Neural cell (in vitro differentiated cells): ENCODE measurements around the gene SCAP. TPM values are rescaled to one million over a fixed set of nuclear protein-coding genes. Genes with fewer than 3 reads are reported as not detected.

Source experiments
- H2AFZ ChIP-seq: fragments of 200-600, 300-800 bp; sonication (generic), shearing (Covaris generic); 2 replicates; pipeline ENCODE4 v1.6.0; 2014; ENCODE audit warnings: low read depth, mild to moderate bottlenecking, antibody characterized with exemption, low read length, moderate library complexity
- H3F3A ChIP-seq: fragments of 200-600 bp; shearing (Covaris generic); 2 replicates; pipeline ENCODE4 v1.6.1; 2016; ENCODE audit warnings: mild to moderate bottlenecking, moderate library complexity, mixed read lengths, antibody characterized with exemption, low read length; ENCODE audit not compliant: insufficient read depth, poor library complexity, severe bottlenecking
- H3K27ac ChIP-seq: fragments of 200-600, 300-800 bp; sonication (generic), shearing (Covaris generic); 2 replicates; pipeline ENCODE4 v1.5.1; 2014; ENCODE audit warnings: mild to moderate bottlenecking, low read length, moderate library complexity
- H3K27me3 ChIP-seq: fragments of 300-800, 200-600 bp; sonication (generic), shearing (Covaris generic); 2 replicates; pipeline ENCODE4 v1.6.0; 2014; ENCODE audit warnings: mild to moderate bottlenecking, low read depth, low read length, moderate library complexity; ENCODE audit not compliant: insufficient read depth
- H3K36me3 ChIP-seq: fragments of 300-800, 200-600 bp; sonication (generic), shearing (Covaris generic); 2 replicates; pipeline ENCODE4 v1.5.1; 2014; ENCODE audit warnings: mild to moderate bottlenecking, antibody characterized with exemption, low read length, moderate library complexity; ENCODE audit not compliant: insufficient read depth
- H3K4me2 ChIP-seq: fragments of 300-800, 200-600 bp; sonication (generic), shearing (Covaris generic); 2 replicates; pipeline ENCODE4 v1.6.0; 2014; ENCODE audit warnings: mild to moderate bottlenecking, low read length
- H3K4me3 ChIP-seq: fragments of 300-800, 200-600 bp; sonication (generic), shearing (Covaris generic); 2 replicates; pipeline ENCODE4 v1.5.1; 2014; ENCODE audit warnings: mild to moderate bottlenecking, low read length, moderate library complexity
- H3K79me2 ChIP-seq: fragments of 200-600 bp; shearing (Covaris generic); replicated peaks from 2 replicates; pipeline ENCODE4 v1.6.0; 2014; ENCODE audit warnings: mild to moderate bottlenecking, low read length, moderate library complexity; ENCODE audit not compliant: insufficient read depth
- H3K9ac ChIP-seq: fragments of 300-800, 200-600 bp; sonication (generic), shearing (Covaris generic); 2 replicates; pipeline ENCODE4 v1.6.1; 2016; ENCODE audit warnings: mild to moderate bottlenecking, low read length, mixed read lengths
- H3K9me2 ChIP-seq: fragments of 200-600 bp; shearing (Covaris generic); 2 replicates; pipeline ENCODE4 v1.6.1; 2016; ENCODE audit warnings: mild to moderate bottlenecking, low read length, mixed read lengths; ENCODE audit not compliant: insufficient read depth
- H3K9me3 ChIP-seq: fragments of 200-600, 300-800 bp; sonication (generic), shearing (Covaris generic); 2 replicates; pipeline ENCODE4 v1.6.1; 2016; ENCODE audit warnings: mild to moderate bottlenecking, mixed run types, low read length, moderate library complexity, mixed read lengths
- H4K20me1 ChIP-seq: fragments of 200-600 bp; shearing (Covaris generic); 2 replicates; pipeline ENCODE4 v1.6.1; 2016; ENCODE audit warnings: mild to moderate bottlenecking, mixed run types; ENCODE audit not compliant: insufficient read depth
- EP300 ChIP-seq: fragments of 450-650 bp; conservative IDR thresholded peaks from 2 replicates; pipeline ENCODE4 v1.6.1; 2014; ENCODE audit warnings: antibody characterized with exemption, mild to moderate bottlenecking, moderate library complexity; ENCODE audit not compliant: poor library complexity, severe bottlenecking
- EZH2 ChIP-seq: fragments of 200-600, 300-800 bp; shearing (Covaris generic), sonication (generic); IDR thresholded peaks from 2 replicates; pipeline ENCODE4 v1.6.1; 2014; ENCODE audit warnings: antibody characterized with exemption, low read length, borderline replicate concordance, mild to moderate bottlenecking; ENCODE audit not compliant: insufficient read depth, poor library complexity, severe bottlenecking
- MXI1 ChIP-seq: fragments of 450-650 bp; conservative IDR thresholded peaks from 2 replicates; pipeline ENCODE4 v1.6.1; 2014; ENCODE audit warnings: antibody characterized with exemption, mild to moderate bottlenecking; ENCODE audit not compliant: poor library complexity, severe bottlenecking
- POLR2AphosphoS5 ChIP-seq: IDR thresholded peaks from 2 replicates; pipeline ENCODE4 v1.6.1; 2012
- RAD21 ChIP-seq: fragments of 450-650 bp; conservative IDR thresholded peaks from 2 replicates; pipeline ENCODE4 v1.6.1; 2014; ENCODE audit warnings: antibody characterized with exemption, mild to moderate bottlenecking, moderate library complexity
- SMC3 ChIP-seq: fragments of 450-650 bp; conservative IDR thresholded peaks from 2 replicates; pipeline ENCODE4 v1.6.1; 2014; ENCODE audit warnings: antibody characterized with exemption, mild to moderate bottlenecking, moderate library complexity; ENCODE audit not compliant: poor library complexity
- TAF1 ChIP-seq: IDR thresholded peaks from 2 replicates; pipeline ENCODE4 v1.6.1; 2012; ENCODE audit warnings: low read depth
- polyA plus RNA-seq: library from polyadenylated mRNA; depleted of rRNA; stranded (reverse); fragments of >200 nt; gene quantifications from 2 replicates; pipeline ENCODE4 v1.2.3, GENCODE V29; 2014
- TF ChIP-seq, protein P1 (sequence below): fragments of 450-650 bp; IDR thresholded peaks from 2 replicates; pipeline ENCODE4 v1.5.1; 2014; ENCODE audit warnings: antibody characterized with exemption, mild to moderate bottlenecking, moderate library complexity; ENCODE audit not compliant: poor library complexity, severe bottlenecking
- TF ChIP-seq, protein P2 (sequence below): IDR thresholded peaks from 2 replicates; pipeline ENCODE4 v1.6.1; 2012; ENCODE audit warnings: borderline replicate concordance

The SCAP gene
- polyA plus RNA-seq, 1 donor from 2014 or later, result 58.0 TPM

DNA sequence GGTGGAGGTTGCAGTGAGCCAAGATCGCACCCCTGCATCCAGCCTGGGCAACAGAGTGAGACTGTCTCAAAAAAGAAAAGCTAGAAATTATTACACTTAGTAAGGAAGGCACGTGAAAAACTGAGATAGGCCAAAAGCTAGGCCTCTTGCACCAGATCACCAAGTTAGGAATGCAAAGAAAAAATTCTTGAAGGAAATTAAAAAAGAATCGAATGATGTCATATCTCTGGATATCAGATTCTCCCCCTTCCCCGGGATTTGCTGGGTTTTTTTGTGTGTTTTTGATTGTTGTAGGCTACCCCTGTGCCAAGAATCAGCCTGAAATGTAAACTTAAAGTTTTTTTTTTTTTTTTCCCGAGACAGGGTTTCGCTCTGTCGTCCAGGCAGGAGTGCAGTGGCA, 77.5 kb downstream of the SCAP start:
- Histone ChIP-seq H4K20me1 (no peaks in the 10 kb centered on the region), H3K79me2 (peaks cover 2% of the 10 kb centered on the region), H3K27ac (no peak overlapping the region)

DNA sequence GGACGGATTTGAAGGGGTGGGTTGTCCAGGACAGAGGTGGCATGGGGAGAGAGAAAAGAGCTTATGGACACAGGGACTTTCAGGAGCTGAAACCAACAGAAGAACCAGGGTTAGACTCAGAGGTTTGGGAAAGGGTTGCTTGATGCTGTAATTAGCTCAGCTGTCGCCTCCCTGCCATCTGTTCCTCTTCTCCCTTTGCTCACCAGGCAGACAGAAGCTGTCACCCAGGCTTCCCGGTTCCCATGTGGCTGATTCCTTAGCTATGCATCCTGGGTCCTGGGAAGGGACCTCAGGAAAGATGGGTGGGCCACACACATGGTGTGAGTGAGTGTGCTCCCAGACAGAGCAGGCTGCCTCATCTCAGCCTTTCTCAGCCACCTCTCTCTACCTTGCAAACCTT, 80.9 kb downstream of the SCAP start:
- Histone ChIP-seq H3K4me3 (no peak overlapping the region), H3K36me3 (no peaks in the 10 kb centered on the region), H2AFZ (no peak overlapping the region), H3K27me3 (no peaks in the 10 kb centered on the region), H3K9ac (no peak overlapping the region), H3K79me2 (peaks cover 22% of the 10 kb centered on the region), H4K20me1 (no peaks in the 10 kb centered on the region), H3F3A (no peaks in the 10 kb centered on the region), H3K9me2 (no peaks in the 10 kb centered on the region), H3K4me2 (no peak overlapping the region), H3K9me3 (no peaks in the 10 kb centered on the region), H3K27ac (no peak overlapping the region)
- no peak for TF ChIP-seq POLR2AphosphoS5

More for the DNA sequence above, 77.5 kb downstream of the SCAP start:
- H3K9me3 ChIP-seq, result no peaks in the 10 kb centered on the region
- no peak overlapping the region for H3K4me3 ChIP-seq
- no peak overlapping the region for H3K9ac ChIP-seq
- H3K4me2 ChIP-seq, result no peak overlapping the region
- H3F3A ChIP-seq, result no peaks in the 10 kb centered on the region
- H3K9me2 ChIP-seq, result no peaks in the 10 kb centered on the region
- no peaks in the 10 kb centered on the region for H3K27me3 ChIP-seq
- H3K36me3 ChIP-seq, result no peaks in the 10 kb centered on the region
- no peak for TF ChIP-seq EP300
- no peak for TF ChIP-seq RAD21
- TF ChIP-seq TAF1, result no peak
- no peak for TF ChIP-seq SMC3
- TF ChIP-seq MXI1, result no peak
- TF ChIP-seq, protein P1, sequence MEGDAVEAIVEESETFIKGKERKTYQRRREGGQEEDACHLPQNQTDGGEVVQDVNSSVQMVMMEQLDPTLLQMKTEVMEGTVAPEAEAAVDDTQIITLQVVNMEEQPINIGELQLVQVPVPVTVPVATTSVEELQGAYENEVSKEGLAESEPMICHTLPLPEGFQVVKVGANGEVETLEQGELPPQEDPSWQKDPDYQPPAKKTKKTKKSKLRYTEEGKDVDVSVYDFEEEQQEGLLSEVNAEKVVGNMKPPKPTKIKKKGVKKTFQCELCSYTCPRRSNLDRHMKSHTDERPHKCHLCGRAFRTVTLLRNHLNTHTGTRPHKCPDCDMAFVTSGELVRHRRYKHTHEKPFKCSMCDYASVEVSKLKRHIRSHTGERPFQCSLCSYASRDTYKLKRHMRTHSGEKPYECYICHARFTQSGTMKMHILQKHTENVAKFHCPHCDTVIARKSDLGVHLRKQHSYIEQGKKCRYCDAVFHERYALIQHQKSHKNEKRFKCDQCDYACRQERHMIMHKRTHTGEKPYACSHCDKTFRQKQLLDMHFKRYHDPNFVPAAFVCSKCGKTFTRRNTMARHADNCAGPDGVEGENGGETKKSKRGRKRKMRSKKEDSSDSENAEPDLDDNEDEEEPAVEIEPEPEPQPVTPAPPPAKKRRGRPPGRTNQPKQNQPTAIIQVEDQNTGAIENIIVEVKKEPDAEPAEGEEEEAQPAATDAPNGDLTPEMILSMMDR, result no peak
- no peak for TF ChIP-seq EZH2
- TF ChIP-seq POLR2AphosphoS5, result no peak
- H2AFZ ChIP-seq, result no peak overlapping the region

DNA sequence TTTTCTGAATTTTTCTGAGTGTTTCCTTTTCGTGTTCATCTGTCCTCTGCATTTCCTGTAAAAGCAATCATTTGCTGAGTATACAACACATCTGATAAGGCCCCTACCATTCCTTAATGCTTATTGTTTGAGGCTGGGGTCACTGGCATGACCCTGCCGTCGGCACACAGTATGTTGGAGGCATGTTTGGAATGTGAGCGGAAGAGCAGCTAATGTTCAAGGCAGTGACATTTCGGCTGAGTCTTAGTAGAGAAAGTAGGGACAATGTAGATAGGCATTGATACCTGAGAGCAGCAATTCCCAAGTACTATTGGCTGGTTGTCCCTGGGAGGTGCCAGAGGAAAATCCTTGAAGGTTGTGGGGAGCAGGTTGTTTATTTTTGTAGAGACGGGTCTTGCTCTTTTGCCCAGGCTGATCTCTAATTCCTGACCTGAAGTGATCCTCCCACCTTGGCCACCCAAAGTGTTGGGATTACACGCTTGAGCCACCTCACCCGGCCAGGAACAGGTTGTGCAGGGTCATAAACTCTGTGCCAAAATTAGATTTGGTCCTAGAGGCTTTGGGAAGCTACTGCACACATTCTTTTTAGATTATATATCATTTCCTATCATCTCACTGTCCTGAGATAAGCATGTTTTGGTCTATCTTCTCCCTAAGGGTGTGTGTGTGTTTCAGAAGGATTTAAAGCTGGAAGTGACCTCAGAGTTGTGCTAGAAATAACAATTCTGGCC, 81.4 kb downstream of the SCAP start:
- Histone ChIP-seq H3K27me3 (no peaks in the 10 kb centered on the region), H3F3A (no peaks in the 10 kb centered on the region), H3K9ac (no peak overlapping the region), H4K20me1 (no peaks in the 10 kb centered on the region), H3K9me3 (no peaks in the 10 kb centered on the region), H2AFZ (no peak overlapping the region), H3K79me2 (peaks cover 22% of the 10 kb centered on the region), H3K27ac (no peak overlapping the region), H3K9me2 (no peaks in the 10 kb centered on the region), H3K36me3 (no peaks in the 10 kb centered on the region), H3K4me3 (no peak overlapping the region), H3K4me2 (no peak overlapping the region)
- TF ChIP-seq MXI1 (no peak), RAD21 (no peak), TAF1 (no peak), EP300 (no peak), POLR2AphosphoS5 (no peak), EZH2 (no peak), SMC3 (no peak)
- TF ChIP-seq, protein P2, sequence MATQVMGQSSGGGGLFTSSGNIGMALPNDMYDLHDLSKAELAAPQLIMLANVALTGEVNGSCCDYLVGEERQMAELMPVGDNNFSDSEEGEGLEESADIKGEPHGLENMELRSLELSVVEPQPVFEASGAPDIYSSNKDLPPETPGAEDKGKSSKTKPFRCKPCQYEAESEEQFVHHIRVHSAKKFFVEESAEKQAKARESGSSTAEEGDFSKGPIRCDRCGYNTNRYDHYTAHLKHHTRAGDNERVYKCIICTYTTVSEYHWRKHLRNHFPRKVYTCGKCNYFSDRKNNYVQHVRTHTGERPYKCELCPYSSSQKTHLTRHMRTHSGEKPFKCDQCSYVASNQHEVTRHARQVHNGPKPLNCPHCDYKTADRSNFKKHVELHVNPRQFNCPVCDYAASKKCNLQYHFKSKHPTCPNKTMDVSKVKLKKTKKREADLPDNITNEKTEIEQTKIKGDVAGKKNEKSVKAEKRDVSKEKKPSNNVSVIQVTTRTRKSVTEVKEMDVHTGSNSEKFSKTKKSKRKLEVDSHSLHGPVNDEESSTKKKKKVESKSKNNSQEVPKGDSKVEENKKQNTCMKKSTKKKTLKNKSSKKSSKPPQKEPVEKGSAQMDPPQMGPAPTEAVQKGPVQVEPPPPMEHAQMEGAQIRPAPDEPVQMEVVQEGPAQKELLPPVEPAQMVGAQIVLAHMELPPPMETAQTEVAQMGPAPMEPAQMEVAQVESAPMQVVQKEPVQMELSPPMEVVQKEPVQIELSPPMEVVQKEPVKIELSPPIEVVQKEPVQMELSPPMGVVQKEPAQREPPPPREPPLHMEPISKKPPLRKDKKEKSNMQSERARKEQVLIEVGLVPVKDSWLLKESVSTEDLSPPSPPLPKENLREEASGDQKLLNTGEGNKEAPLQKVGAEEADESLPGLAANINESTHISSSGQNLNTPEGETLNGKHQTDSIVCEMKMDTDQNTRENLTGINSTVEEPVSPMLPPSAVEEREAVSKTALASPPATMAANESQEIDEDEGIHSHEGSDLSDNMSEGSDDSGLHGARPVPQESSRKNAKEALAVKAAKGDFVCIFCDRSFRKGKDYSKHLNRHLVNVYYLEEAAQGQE, result no peak
- TF ChIP-seq, protein P1, result no peak
